ENCODE data around the gene FMN2. TPM values are rescaled to one million over a fixed set of nuclear protein-coding genes. Genes with fewer than 3 reads are reported as not detected.
A peak's percentile ranks its signal among the peaks of the same experiment; 100 is the strongest.

The FMN2 gene
- total RNA-seq, 1 donor: 11.2 TPM

DNA sequence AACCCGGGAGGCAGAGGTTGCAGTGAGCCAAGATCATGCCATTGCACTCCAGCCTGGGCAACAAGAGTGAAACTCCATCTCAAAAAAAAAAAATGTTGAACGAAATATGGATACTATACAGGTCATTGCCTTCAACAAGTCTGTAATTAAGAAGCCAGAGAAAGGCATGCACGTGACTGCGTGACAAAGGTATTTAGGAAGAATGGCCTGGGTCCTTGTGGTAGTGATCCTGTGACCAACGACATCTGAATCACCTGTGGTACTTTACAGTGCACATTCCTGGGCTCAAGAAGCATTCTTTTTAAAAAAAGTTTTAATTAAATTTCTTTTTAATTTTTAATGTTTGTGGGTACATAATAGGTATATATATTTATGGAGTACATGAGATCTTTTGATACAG lies 405.3 kb downstream of the FMN2 start:
- Histone ChIP-seq H3K4me2 (ENCODE audit: insufficient read depth, low read length) (no peak overlapping the region), H3K36me3 (ENCODE audit: insufficient read depth, low read length) (no peaks in the 10 kb centered on the region), H3K4me3 (ENCODE audit: insufficient read depth, low read length) (no peak overlapping the region), H3K27ac (ENCODE audit: low read depth, low read length) (no peak overlapping the region), H3K4me1 (ENCODE audit: insufficient read depth, low read length) (peaks cover 8% of the 10 kb centered on the region), H4K20me1 (ENCODE audit: insufficient read depth, low read length) (no peaks in the 10 kb centered on the region), H3K79me2 (ENCODE audit: insufficient read depth, low read length) (no peaks in the 10 kb centered on the region), H2AFZ (ENCODE audit: low read length) (no peak overlapping the region), H3K27me3 (ENCODE audit: insufficient read depth, low read length) (no peaks in the 10 kb centered on the region), H3K9me3 (ENCODE audit: low read depth, low read length) (no peaks in the 10 kb centered on the region)
- TF ChIP-seq, protein P1, sequence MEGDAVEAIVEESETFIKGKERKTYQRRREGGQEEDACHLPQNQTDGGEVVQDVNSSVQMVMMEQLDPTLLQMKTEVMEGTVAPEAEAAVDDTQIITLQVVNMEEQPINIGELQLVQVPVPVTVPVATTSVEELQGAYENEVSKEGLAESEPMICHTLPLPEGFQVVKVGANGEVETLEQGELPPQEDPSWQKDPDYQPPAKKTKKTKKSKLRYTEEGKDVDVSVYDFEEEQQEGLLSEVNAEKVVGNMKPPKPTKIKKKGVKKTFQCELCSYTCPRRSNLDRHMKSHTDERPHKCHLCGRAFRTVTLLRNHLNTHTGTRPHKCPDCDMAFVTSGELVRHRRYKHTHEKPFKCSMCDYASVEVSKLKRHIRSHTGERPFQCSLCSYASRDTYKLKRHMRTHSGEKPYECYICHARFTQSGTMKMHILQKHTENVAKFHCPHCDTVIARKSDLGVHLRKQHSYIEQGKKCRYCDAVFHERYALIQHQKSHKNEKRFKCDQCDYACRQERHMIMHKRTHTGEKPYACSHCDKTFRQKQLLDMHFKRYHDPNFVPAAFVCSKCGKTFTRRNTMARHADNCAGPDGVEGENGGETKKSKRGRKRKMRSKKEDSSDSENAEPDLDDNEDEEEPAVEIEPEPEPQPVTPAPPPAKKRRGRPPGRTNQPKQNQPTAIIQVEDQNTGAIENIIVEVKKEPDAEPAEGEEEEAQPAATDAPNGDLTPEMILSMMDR (IDR thresholded peaks at IDR 0.05; ENCODE audit: extremely low read depth, low read depth, low read length): no peak
- no peak for DNase-seq (ENCODE audit: insufficient read length, low spot score, missing footprints)

DNA sequence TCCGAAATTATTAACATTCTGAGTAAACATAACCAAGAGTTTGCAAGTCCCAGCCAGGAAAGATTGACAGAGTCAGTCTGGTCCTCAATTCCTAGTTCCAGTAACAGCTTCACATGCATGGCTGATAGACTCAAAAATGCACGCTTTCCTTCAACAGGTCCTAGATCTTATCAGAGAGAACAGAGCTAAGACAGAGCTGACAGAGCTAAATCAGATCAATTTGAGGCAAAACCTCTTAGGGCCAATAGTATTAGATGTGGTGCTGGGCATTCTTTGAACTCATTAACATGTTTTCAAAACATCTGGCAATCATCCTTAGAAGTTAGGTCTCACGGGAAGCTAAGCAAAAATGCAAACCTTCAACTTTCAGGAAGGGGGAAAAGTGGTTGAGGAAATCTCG lies 406.2 kb downstream of the FMN2 start:
- Histone ChIP-seq H3K9me3 (ENCODE audit: low read depth, low read length) (no peaks in the 10 kb centered on the region), H3K27me3 (ENCODE audit: insufficient read depth, low read length) (no peaks in the 10 kb centered on the region), H2AFZ (ENCODE audit: low read length) (no peak overlapping the region), H3K27ac (ENCODE audit: low read depth, low read length) (no peak overlapping the region), H3K4me2 (ENCODE audit: insufficient read depth, low read length) (no peak overlapping the region), H3K4me3 (ENCODE audit: insufficient read depth, low read length) (no peak overlapping the region), H3K79me2 (ENCODE audit: insufficient read depth, low read length) (no peaks in the 10 kb centered on the region), H4K20me1 (ENCODE audit: insufficient read depth, low read length) (no peaks in the 10 kb centered on the region), H3K4me1 (ENCODE audit: insufficient read depth, low read length) (peaks cover 8% of the 10 kb centered on the region), H3K36me3 (ENCODE audit: insufficient read depth, low read length) (no peaks in the 10 kb centered on the region)
- TF ChIP-seq, protein P1 (IDR thresholded peaks at IDR 0.05; ENCODE audit: extremely low read depth, low read depth, low read length): no peak
- DNase-seq (ENCODE audit: insufficient read length, low spot score, missing footprints): peak; percentile 62

DNA sequence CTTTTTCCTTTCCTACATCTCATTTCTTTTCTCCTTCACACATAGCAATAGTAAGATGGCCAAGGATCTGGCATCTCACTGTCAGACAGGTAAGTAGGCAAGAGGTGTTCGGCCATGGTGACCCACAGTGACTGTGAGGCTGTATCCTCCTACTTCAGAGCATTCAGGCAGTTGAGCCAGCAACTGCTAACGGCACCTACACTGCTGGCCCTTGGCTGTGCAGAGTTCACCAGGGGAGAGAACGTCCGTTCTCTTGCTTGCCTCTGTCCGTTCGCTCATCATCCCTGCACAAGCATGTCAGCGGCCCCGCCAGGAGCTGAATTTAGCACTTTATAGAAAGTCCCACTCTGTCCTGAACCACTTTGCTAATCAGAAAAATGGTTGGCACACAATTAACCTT lies 406.7 kb downstream of the FMN2 start:
- H3K4me2 ChIP-seq (ENCODE audit: insufficient read depth, low read length): no peak overlapping the region
- H3K27ac ChIP-seq (ENCODE audit: low read depth, low read length): no peak overlapping the region
- H3K4me3 ChIP-seq (ENCODE audit: insufficient read depth, low read length): no peak overlapping the region
- no peaks in the 10 kb centered on the region for H4K20me1 ChIP-seq (ENCODE audit: insufficient read depth, low read length)
- no peaks in the 10 kb centered on the region for H3K36me3 ChIP-seq (ENCODE audit: insufficient read depth, low read length)
- H3K79me2 ChIP-seq (ENCODE audit: insufficient read depth, low read length): no peaks in the 10 kb centered on the region
- peaks cover 8% of the 10 kb centered on the region for H3K4me1 ChIP-seq (ENCODE audit: insufficient read depth, low read length)
- H2AFZ ChIP-seq (ENCODE audit: low read length): no peak overlapping the region
- H3K9me3 ChIP-seq (ENCODE audit: low read depth, low read length): no peaks in the 10 kb centered on the region
- no peaks in the 10 kb centered on the region for H3K27me3 ChIP-seq (ENCODE audit: insufficient read depth, low read length)
- TF ChIP-seq, protein P1 (IDR thresholded peaks at IDR 0.05; ENCODE audit: extremely low read depth, low read depth, low read length): no peak
- DNase-seq (ENCODE audit: insufficient read length, low spot score, missing footprints): no peak

DNA sequence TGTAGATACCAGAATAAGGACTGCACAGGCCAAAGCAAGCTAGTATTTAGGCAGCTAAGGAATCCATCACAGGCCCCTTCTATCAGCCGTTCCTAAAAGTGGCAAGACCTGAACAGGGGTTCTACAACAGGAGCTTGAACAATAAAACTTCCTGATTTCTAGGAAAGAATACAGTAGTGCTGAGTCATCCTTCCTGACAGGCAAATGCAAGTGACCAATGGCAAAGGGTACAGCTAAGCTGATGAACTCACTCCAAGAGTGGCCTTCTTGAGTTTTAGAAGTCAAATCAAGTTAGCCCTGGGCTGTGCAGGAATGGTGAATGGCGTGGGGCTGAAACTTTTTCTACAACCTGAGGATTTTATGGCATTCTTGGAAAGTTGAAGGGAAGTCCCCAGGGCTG lies 407.3 kb downstream of the FMN2 start:
- Histone ChIP-seq H2AFZ (ENCODE audit: low read length) (no peak overlapping the region), H3K27ac (ENCODE audit: low read depth, low read length) (no peak overlapping the region)
- TF ChIP-seq, protein P1 (IDR thresholded peaks at IDR 0.05; ENCODE audit: extremely low read depth, low read depth, low read length): no peak

More for the DNA sequence above, 407.3 kb downstream of the FMN2 start:
- Histone ChIP-seq H3K4me3 (ENCODE audit: insufficient read depth, low read length) (no peak overlapping the region), H3K4me2 (ENCODE audit: insufficient read depth, low read length) (no peak overlapping the region), H4K20me1 (ENCODE audit: insufficient read depth, low read length) (no peaks in the 10 kb centered on the region), H3K79me2 (ENCODE audit: insufficient read depth, low read length) (no peaks in the 10 kb centered on the region), H3K9me3 (ENCODE audit: low read depth, low read length) (no peaks in the 10 kb centered on the region), H3K36me3 (ENCODE audit: insufficient read depth, low read length) (no peaks in the 10 kb centered on the region), H3K4me1 (ENCODE audit: insufficient read depth, low read length) (peaks cover 8% of the 10 kb centered on the region), H3K27me3 (ENCODE audit: insufficient read depth, low read length) (no peaks in the 10 kb centered on the region)
- peak; percentile 91 for DNase-seq (ENCODE audit: insufficient read length, low spot score, missing footprints)
